MM.1S (cell line): ENCODE results near the gene SIPA1L2.

Source experiments
- CTCF ChIP-seq: fragments of 300-600 bp; sonication (generic); IDR thresholded peaks from 2 replicates; pipeline ENCODE4 v1.5.1; 2016; ENCODE audit warnings: antibody characterized with exemption, low read length, mixed read lengths
- EZH2 ChIP-seq: fragments of 300-600 bp; sonication (generic); optimal IDR thresholded peaks from 2 replicates; pipeline ENCODE3; 2017; ENCODE audit warnings: low read depth, mild to moderate bottlenecking, antibody characterized with exemption, low read length, mixed read lengths

- TF ChIP-seq CTCF (no peak), EZH2 (no peak)
Observed at GRCh38 chr1:232620356-232620969, 9.5 kb downstream of the SIPA1L2 start.
